Bronchial epithelial cell (primary cell): Measurements from ENCODE around the gene ENDOU. TPM values are rescaled to one million over a fixed set of nuclear protein-coding genes. Genes with fewer than 3 reads are reported as not detected.
A peak's percentile ranks its signal among the peaks of the same experiment; 100 is the strongest.

Source experiments
- DNase-seq: peaks from one replicate; pipeline ENCODE4 v3.0.0-alpha.2; 2010; ENCODE audit warnings: low read depth
- FAIRE-seq: peaks from 2 replicates; lab custom pipeline; 2011; peaks lifted over from hg19 to GRCh38; lab: Jason Lieb, UNC
- H3K27me3 ChIP-seq: 2 replicates; pipeline ENCODE4 v1.5.1; 2011; ENCODE audit warnings: low read length; ENCODE audit not compliant: control insufficient read depth, insufficient read depth
- H3K36me3 ChIP-seq: 2 replicates; pipeline ENCODE4 v1.5.1; 2011; ENCODE audit warnings: low read length; ENCODE audit not compliant: control insufficient read depth, insufficient read depth
- H3K4me3 ChIP-seq: 2 replicates; pipeline ENCODE4 v1.5.1; 2011; ENCODE audit warnings: mild to moderate bottlenecking, low read depth, low read length, control low read depth
- total RNA-seq: library from RNA; depleted of rRNA; stranded (reverse); fragments of >200 nt; gene quantifications from 2 replicates; pipeline ENCODE4 v1.2.1, GENCODE V29; 2014
- TF ChIP-seq, protein P1 (sequence below): IDR thresholded peaks from 2 replicates; pipeline ENCODE4 v1.5.1; 2011; ENCODE audit warnings: mild to moderate bottlenecking, moderate library complexity, low read length, control low read depth, inconsistent platforms; ENCODE audit not compliant: insufficient read depth, severe bottlenecking

ENDOU gene
- total RNA-seq, 1 donor from 2014 or later, result not detected

GRCh38 chr12:47700263-47700662 is 25.0 kb downstream of the ENDOU start:
- no peak for FAIRE-seq

DNA sequence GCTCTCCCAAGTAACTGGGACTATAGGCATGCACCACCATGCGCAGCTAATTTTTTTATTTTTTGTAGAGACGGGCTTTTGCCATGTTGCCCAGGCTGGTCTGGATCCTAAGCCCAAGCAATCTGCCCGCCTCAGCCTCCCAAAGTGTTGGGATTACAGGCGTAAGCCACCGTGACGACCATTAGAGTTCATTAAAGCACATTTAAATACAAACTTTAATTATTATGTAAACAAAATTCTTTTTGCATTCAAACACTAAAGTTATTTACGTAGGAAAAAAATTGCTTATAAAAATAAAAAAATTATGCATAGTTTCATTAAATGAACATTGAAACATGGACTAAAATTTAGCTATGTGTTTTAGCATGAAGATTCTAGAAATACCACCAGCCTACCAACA is 26.7 kb downstream of the ENDOU start:
- no peak for FAIRE-seq
- Histone ChIP-seq H3K36me3 (peaks cover 2% of the 10 kb centered on the region), H3K27me3 (no peaks in the 10 kb centered on the region), H3K4me3 (no peak overlapping the region)
- DNase-seq, result no peak
- TF ChIP-seq, protein P1, sequence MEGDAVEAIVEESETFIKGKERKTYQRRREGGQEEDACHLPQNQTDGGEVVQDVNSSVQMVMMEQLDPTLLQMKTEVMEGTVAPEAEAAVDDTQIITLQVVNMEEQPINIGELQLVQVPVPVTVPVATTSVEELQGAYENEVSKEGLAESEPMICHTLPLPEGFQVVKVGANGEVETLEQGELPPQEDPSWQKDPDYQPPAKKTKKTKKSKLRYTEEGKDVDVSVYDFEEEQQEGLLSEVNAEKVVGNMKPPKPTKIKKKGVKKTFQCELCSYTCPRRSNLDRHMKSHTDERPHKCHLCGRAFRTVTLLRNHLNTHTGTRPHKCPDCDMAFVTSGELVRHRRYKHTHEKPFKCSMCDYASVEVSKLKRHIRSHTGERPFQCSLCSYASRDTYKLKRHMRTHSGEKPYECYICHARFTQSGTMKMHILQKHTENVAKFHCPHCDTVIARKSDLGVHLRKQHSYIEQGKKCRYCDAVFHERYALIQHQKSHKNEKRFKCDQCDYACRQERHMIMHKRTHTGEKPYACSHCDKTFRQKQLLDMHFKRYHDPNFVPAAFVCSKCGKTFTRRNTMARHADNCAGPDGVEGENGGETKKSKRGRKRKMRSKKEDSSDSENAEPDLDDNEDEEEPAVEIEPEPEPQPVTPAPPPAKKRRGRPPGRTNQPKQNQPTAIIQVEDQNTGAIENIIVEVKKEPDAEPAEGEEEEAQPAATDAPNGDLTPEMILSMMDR, result no peak

More at GRCh38 chr12:47700263-47700662, 25.0 kb downstream of the ENDOU start:
- Histone ChIP-seq H3K4me3 (no peak overlapping the region), H3K27me3 (no peaks in the 10 kb centered on the region), H3K36me3 (peaks cover 2% of the 10 kb centered on the region)
- TF ChIP-seq, protein P1, result no peak
- DNase-seq, result no peak

DNA sequence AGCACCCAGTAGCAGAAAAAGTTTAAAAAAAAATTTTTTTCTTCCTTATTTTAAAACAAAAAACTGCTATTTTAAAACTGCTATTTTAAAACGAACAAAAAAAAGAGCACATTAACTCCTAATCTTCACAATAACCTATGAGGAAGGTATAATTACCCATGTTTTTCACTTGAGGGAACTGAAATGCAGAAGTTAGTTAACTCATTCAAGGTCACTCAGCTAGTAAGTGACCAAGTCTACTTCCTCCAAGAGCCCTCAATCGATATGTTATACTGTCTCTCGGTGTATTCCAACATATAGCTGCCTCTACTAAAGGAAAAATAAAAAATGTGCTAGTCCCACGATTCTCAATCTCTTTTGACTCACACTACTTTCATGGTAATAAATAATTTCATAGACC is 27.2 kb downstream of the ENDOU start:
- peaks cover 2% of the 10 kb centered on the region for H3K36me3 ChIP-seq
- TF ChIP-seq, protein P1, result no peak
- H3K27me3 ChIP-seq, result no peaks in the 10 kb centered on the region
- no peak overlapping the region for H3K4me3 ChIP-seq
- FAIRE-seq (no peak), DNase-seq (no peak)

DNA sequence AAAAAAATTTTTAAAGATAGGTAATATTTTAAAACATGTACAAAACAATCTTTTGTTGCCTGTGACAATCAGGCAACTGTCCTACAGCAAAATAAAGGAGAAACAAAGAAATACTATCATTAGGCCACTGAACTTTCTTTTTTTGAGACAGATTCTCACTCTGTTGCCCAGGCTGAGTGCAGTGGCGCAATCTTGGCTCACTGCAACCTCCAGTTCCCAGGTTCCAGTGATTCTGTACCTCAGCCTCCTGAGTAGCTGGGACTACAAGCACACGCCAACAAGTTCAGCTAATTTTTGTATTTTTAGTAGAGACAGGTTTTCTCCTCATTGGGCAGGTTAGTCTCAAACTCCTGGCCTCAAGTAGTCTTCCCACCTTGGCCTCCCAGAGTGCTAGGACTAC is 36.1 kb downstream of the ENDOU start:
- TF ChIP-seq, protein P1, result no peak
- Histone ChIP-seq H3K4me3 (no peak overlapping the region), H3K36me3 (no peaks in the 10 kb centered on the region), H3K27me3 (no peaks in the 10 kb centered on the region)
- FAIRE-seq (no peak), DNase-seq (no peak)

- DNase-seq (no peak), FAIRE-seq (no peak)
- H3K27me3 ChIP-seq, result no peaks in the 10 kb centered on the region
- TF ChIP-seq, protein P1, result no peak
- no peaks in the 10 kb centered on the region for H3K36me3 ChIP-seq
- H3K4me3 ChIP-seq, result no peak overlapping the region
These were observed 37.7 kb downstream of the ENDOU start for GRCh38 chr12:47687636-47688035.

- Histone ChIP-seq H3K27me3 (no peaks in the 10 kb centered on the region), H3K4me3 (no peak overlapping the region), H3K36me3 (no peaks in the 10 kb centered on the region)
- DNase-seq, result peak; percentile 46
- no peak for FAIRE-seq
- TF ChIP-seq, protein P1, result peak; percentile 56
These were observed 38.5 kb downstream of the ENDOU start for GRCh38 chr12:47686645-47687240.
